B cell (primary cell): ENCODE data around the gene EYS. TPM values are rescaled to one million over a fixed set of nuclear protein-coding genes. Genes with fewer than 3 reads are reported as not detected.

Source experiments
- ATAC-seq: fragments of 200-7000 bp; cut with Tn5 transposase; one replicate; pipeline ENCODE4 v1.10.0; 2021; ENCODE audit warnings: low read depth, mild to moderate bottlenecking, moderate number of reproducible peaks, moderate library complexity
- CTCF ChIA-PET: fragments of 350-600 bp; sonication (Branson Sonifier 250); formaldehyde crosslinking; loops from one replicate; lab custom pipeline; 2021; ENCODE audit warnings: antibody characterized with exemption, inconsistent platforms; lab: Charles Lee
- POLR2A ChIA-PET: fragments of 350-600 bp; sonication (Branson Sonifier 250); formaldehyde crosslinking; loops from one replicate; lab custom pipeline; 2021; ENCODE audit warnings: antibody characterized with exemption; lab: Charles Lee
- DNase-seq: peaks from one replicate; pipeline ENCODE4 v3.0.0; 2013
- H2AFZ ChIP-seq: 2 replicates; pipeline ENCODE4 v1.6.1; 2012; ENCODE audit warnings: mild to moderate bottlenecking, low read depth, low read length; ENCODE audit not compliant: insufficient read depth, poor library complexity, severe bottlenecking
- H3K27ac ChIP-seq, 2 donors: 1 replicate in 1 of 2; 2 replicates in 1 of 2; pipeline ENCODE4 v1.5.1; 2012 to 2013; ENCODE audit warnings: low read length in 2 of 2, mild to moderate bottlenecking in 2 of 2, moderate library complexity in 1 of 2
- H3K27me3 ChIP-seq, 4 experiments: fragments of 200-600 bp in 1 of 4; sonication (generic) in 1 of 4; replicated peaks in 1 of 4; 1 replicate in 2 of 4; 2 replicates in 2 of 4; pipeline versions ENCODE4 v1.6.1 to v1.7.0; 2013 to 2016; ENCODE audit warnings: low read length in 3 of 4, mild to moderate bottlenecking in 2 of 4, mixed read lengths in 1 of 4, moderate library complexity in 1 of 4; ENCODE audit not compliant: insufficient read depth in 4 of 4, control insufficient read depth in 3 of 4; ENCODE audit errors: control extremely low read depth in 1 of 4
- H3K36me3 ChIP-seq, 2 experiments: replicated peaks in 1 of 2; 1 replicate in 1 of 2; 2 replicates in 1 of 2; pipeline versions ENCODE4 v1.6.1 to v1.7.1; 2013; ENCODE audit warnings: low read length in 1 of 2; ENCODE audit not compliant: insufficient read depth in 2 of 2, control insufficient read depth in 1 of 2; ENCODE audit errors: control extremely low read depth in 1 of 2, extremely low read depth in 1 of 2
- H3K4me1 ChIP-seq, 2 donors: fragments of 200-600 bp in 1 of 2; sonication (generic) in 1 of 2; 1 replicate in 1 of 2; 2 replicates in 1 of 2; pipeline versions ENCODE4 v1.5.1 to v1.6.1; 2013 to 2017; ENCODE audit warnings: low read length in 2 of 2; ENCODE audit not compliant: control insufficient read depth in 2 of 2, insufficient read depth in 2 of 2
- H3K4me2 ChIP-seq: replicated peaks from 2 replicates; pipeline ENCODE3; 2012; ENCODE audit warnings: mild to moderate bottlenecking, low read depth, low read length; ENCODE audit not compliant: poor library complexity, severe bottlenecking
- H3K4me3 ChIP-seq, 5 experiments: fragments of 200-600 bp in 1 of 5; sonication (generic) in 1 of 5; 1 replicate in 3 of 5; 2 replicates in 2 of 5; pipeline versions ENCODE4 v1.5.1 to v1.7.0; 2011 to 2016; ENCODE audit warnings: low read length in 4 of 5, mild to moderate bottlenecking in 4 of 5, low read depth in 2 of 5, control low read depth in 1 of 5, moderate library complexity in 1 of 5; ENCODE audit not compliant: insufficient read depth in 1 of 5; ENCODE audit errors: control extremely low read depth in 1 of 5, extremely low read depth in 1 of 5
- H3K79me2 ChIP-seq: fragments of 200-600 bp; sonication (generic); one replicate; pipeline ENCODE4 v1.6.0; 2016; ENCODE audit warnings: low read length; ENCODE audit not compliant: control insufficient read depth, insufficient read depth
- H3K9ac ChIP-seq: fragments of 200-600 bp; sonication (generic); 2 replicates; pipeline ENCODE4 v1.6.1; 2017; ENCODE audit warnings: mild to moderate bottlenecking, low read length, moderate library complexity
- H3K9me3 ChIP-seq, 3 donors: one replicate each; pipeline versions ENCODE4 v1.6.1 to v1.7.1; 2013; ENCODE audit warnings: low read length in 2 of 3; ENCODE audit not compliant: control insufficient read depth in 2 of 3, insufficient read depth in 1 of 3; ENCODE audit errors: control extremely low read depth in 1 of 3
- H4K20me1 ChIP-seq: 2 replicates; pipeline ENCODE4 v1.6.0; 2012; ENCODE audit warnings: mild to moderate bottlenecking, low read length; ENCODE audit not compliant: insufficient read depth, control insufficient read depth, poor library complexity, severe bottlenecking
- H3K27ac Mint-ChIP-seq: one replicate; pipeline ENCODE4 v1.8.0; 2021; ENCODE audit warnings: mixed read lengths
- H3K27me3 Mint-ChIP-seq: one replicate; pipeline ENCODE4 v1.8.0; 2021; ENCODE audit warnings: mixed read lengths
- H3K4me1 Mint-ChIP-seq: one replicate; pipeline ENCODE4 v1.8.0; 2021; ENCODE audit warnings: mixed read lengths
- H3K4me3 Mint-ChIP-seq: one replicate; pipeline ENCODE4 v1.8.0; 2021; ENCODE audit warnings: mixed read lengths
- H3K9me3 Mint-ChIP-seq: one replicate; pipeline ENCODE4 v1.8.0; 2022; ENCODE audit warnings: mixed read lengths; ENCODE audit not compliant: insufficient read depth
- EZH2 ChIP-seq: IDR thresholded peaks from 2 replicates; pipeline ENCODE4 v1.6.1; 2012; ENCODE audit warnings: borderline replicate concordance, low read depth, mild to moderate bottlenecking, moderate library complexity, low read length; ENCODE audit not compliant: insufficient read depth, poor library complexity, severe bottlenecking
- WGBS: methylation state at CpG from one replicate; pipeline ENCODE4 v1.1.5; 2013; ENCODE audit warnings: missing lambda C conversion rate; ENCODE audit not compliant: insufficient coverage; 5-methylcytosine and 5-hydroxymethylcytosine counted together
- intact Hi-C: fragments of 100-400 bp; cut with micrococcal nuclease; formaldehyde crosslinking; loops from one replicate; pipeline ENCODE4 v1.10.0; 2022
- polyA plus RNA-seq: library from polyadenylated mRNA; depleted of rRNA; stranded (reverse); fragments of >200 nt; gene quantifications from 2 replicates; pipeline ENCODE4 v1.2.3, GENCODE V29; 2012
- total RNA-seq, 2 donors: library from RNA; stranded (reverse); fragments of 120-200 nt in 1 of 2; gene quantifications; 1 replicate in 1 of 2; 2 replicates in 1 of 2; pipeline versions ENCODE4 v1.2.3 to v1.2.4, GENCODE V29; 2013 to 2022
- TF ChIP-seq, protein P1 (sequence below): fragments of 200-600 bp; IDR thresholded peaks from one replicate; pipeline ENCODE4 v1.8.0; 2022; ENCODE audit warnings: antibody characterized with exemption, mild to moderate bottlenecking

EYS gene
- total and polyA plus RNA-seq, 2 donors (not counting 1 experiment from before 2014, with no cell fraction given), result not detected

- no peak overlapping the region for H3K4me3 ChIP-seq
- H3K9ac ChIP-seq, result no peak overlapping the region
- H4K20me1 ChIP-seq, result no peaks in the 10 kb centered on the region
- H3K4me2 ChIP-seq, result no peak overlapping the region
- no peaks in the 10 kb centered on the region for H3K27me3 ChIP-seq
- no peak overlapping the region for H3K27ac ChIP-seq
- H3K27me3 Mint-ChIP-seq, result no peaks in the 10 kb centered on the region
- CTCF ChIA-PET, result no interaction called here
- peaks cover 7% of the 10 kb centered on the region for H3K9me3 Mint-ChIP-seq
- H3K4me1 Mint-ChIP-seq, result no peaks in the 10 kb centered on the region
- DNase-seq (no peak), ATAC-seq (no peak)
- H3K9me3 ChIP-seq, result peaks cover 0 to 3% (median 0%) of the 10 kb centered on the region in 3 donors
- H3K27ac Mint-ChIP-seq, result no peak overlapping the region
- no peaks in the 10 kb centered on the region for H3K36me3 ChIP-seq
- TF ChIP-seq EZH2, result no peak
- TF ChIP-seq, protein P1, sequence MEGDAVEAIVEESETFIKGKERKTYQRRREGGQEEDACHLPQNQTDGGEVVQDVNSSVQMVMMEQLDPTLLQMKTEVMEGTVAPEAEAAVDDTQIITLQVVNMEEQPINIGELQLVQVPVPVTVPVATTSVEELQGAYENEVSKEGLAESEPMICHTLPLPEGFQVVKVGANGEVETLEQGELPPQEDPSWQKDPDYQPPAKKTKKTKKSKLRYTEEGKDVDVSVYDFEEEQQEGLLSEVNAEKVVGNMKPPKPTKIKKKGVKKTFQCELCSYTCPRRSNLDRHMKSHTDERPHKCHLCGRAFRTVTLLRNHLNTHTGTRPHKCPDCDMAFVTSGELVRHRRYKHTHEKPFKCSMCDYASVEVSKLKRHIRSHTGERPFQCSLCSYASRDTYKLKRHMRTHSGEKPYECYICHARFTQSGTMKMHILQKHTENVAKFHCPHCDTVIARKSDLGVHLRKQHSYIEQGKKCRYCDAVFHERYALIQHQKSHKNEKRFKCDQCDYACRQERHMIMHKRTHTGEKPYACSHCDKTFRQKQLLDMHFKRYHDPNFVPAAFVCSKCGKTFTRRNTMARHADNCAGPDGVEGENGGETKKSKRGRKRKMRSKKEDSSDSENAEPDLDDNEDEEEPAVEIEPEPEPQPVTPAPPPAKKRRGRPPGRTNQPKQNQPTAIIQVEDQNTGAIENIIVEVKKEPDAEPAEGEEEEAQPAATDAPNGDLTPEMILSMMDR, result no peak
- no peaks in the 10 kb centered on the region for H3K79me2 ChIP-seq
- intact Hi-C loops, result no loop called here
- POLR2A ChIA-PET, result no interaction called here
- 83% methylated on average over 2 of the region's 5 CpGs for WGBS
- no peak overlapping the region for H2AFZ ChIP-seq
- H3K4me3 Mint-ChIP-seq, result no peak overlapping the region
- no peaks in the 10 kb centered on the region for H3K4me1 ChIP-seq
These were observed 447.0 kb downstream of the EYS start for GRCh38 chr6:65259982-65260381.

DNA sequence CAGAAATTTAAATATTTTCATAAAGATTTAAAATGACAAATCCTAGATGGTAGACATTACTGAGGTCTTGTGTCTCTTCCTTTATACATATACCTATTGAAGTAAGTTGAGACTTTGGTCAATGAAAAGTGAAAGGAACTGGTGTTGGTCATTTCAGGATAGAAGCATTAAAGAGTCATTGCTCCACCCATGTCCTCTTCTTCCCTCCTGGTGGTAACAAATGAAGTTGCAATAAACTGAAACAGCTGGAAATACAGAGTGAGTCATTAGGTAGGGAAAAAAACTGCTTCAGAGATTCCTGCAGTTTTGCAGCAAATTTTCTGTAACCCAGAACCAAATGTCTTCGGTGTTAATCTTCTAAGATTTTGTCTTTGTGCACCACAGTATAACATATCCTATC, 448.0 kb downstream of the EYS start:
- WGBS, result no CpG with 5 or more reads among the region's 1 CpG

More for the DNA sequence above, 448.0 kb downstream of the EYS start:
- H3K27ac ChIP-seq, result no peak overlapping the region
- H3K9ac ChIP-seq, result no peak overlapping the region
- no peaks in the 10 kb centered on the region for H3K4me1 Mint-ChIP-seq
- DNase-seq (no peak), ATAC-seq (no peak)
- intact Hi-C loops, result no loop called here
- peaks cover 7% of the 10 kb centered on the region for H3K9me3 Mint-ChIP-seq
- CTCF ChIA-PET, result no interaction called here
- H3K36me3 ChIP-seq, result no peaks in the 10 kb centered on the region
- no peak overlapping the region for H3K4me2 ChIP-seq
- POLR2A ChIA-PET, result no interaction called here
- no peaks in the 10 kb centered on the region for H3K4me1 ChIP-seq
- no peak overlapping the region for H3K4me3 Mint-ChIP-seq
- peaks cover 0 to 3% (median 0%) of the 10 kb centered on the region in 3 donors for H3K9me3 ChIP-seq
- no peaks in the 10 kb centered on the region for H3K79me2 ChIP-seq
- H2AFZ ChIP-seq, result no peak overlapping the region
- H3K27me3 ChIP-seq, result no peaks in the 10 kb centered on the region
- no peak overlapping the region for H3K27ac Mint-ChIP-seq
- H4K20me1 ChIP-seq, result no peaks in the 10 kb centered on the region
- TF ChIP-seq EZH2, result no peak
- TF ChIP-seq, protein P1, result no peak
- no peak overlapping the region for H3K4me3 ChIP-seq
- no peaks in the 10 kb centered on the region for H3K27me3 Mint-ChIP-seq
